T-helper 9 cell (primary cell): ENCODE measurements around the gene GSTO2.

Experiments
- DNase-seq: peaks from one replicate; pipeline ENCODE4 v3.0.0-alpha.2; 2020

The GSTO2 gene

GRCh38 chr10:104344219-104344618 lies 75.2 kb downstream of the GSTO2 start:
- DNase-seq = no peak

GRCh38 chr10:104345515-104345914 lies 76.5 kb downstream of the GSTO2 start:
- no peak for DNase-seq

- no peak for DNase-seq
These were observed 77.0 kb downstream of the GSTO2 start for GRCh38 chr10:104345941-104346340.

GRCh38 chr10:104347295-104348045 lies 78.5 kb downstream of the GSTO2 start:
- DNase-seq = no peak

- no peak for DNase-seq
These were observed 79.6 kb downstream of the GSTO2 start for GRCh38 chr10:104348601-104349000.

- no peak for DNase-seq
These were observed 80.7 kb downstream of the GSTO2 start for GRCh38 chr10:104349623-104350126.

GRCh38 chr10:104350127-104350635 lies 81.2 kb downstream of the GSTO2 start:
- no peak for DNase-seq

GRCh38 chr10:104351061-104351702 lies 82.2 kb downstream of the GSTO2 start:
- no peak for DNase-seq

- no peak for DNase-seq
These were observed 82.9 kb downstream of the GSTO2 start for GRCh38 chr10:104351919-104352318.

- DNase-seq = peak; percentile 90
These were observed 84.5 kb downstream of the GSTO2 start, which contains the start of gene CFAP58 for GRCh38 chr10:104353325-104354048. Gene CFAP58, plus strand, starts transcription at chr10:104353833. Its CDS starts 65 bp downstream, at chr10:104353898.
